Measurements from ENCODE around the gene ETNK2. TPM values are rescaled to one million over a fixed set of nuclear protein-coding genes. Genes with fewer than 3 reads are reported as not detected.

The ETNK2 gene
- total and polyA plus RNA-seq, 2 of the 13 experiments (the other 11 are each of a cell fraction or from before 2014, with no cell fraction given) = 15.5 to 42.8 TPM

- TF ChIP-seq ZNF776 (CRISPR knock-in tag; IDR thresholded peaks at IDR 0.05) (no peak), HOXA5 (CRISPR knock-in tag; IDR thresholded peaks at IDR 0.05) (no peak), SUZ12 (IDR thresholded peaks at IDR 0.05; ENCODE audit: low read depth, low read length) (no peak), PREB (CRISPR knock-in tag; IDR thresholded peaks at IDR 0.05) (no peak), MYC (CRISPR knock-in tag; IDR thresholded peaks at IDR 0.05; ENCODE audit: borderline replicate concordance) (no peak; the same call in 1 of the 2 replicates), THRA (CRISPR knock-in tag; IDR thresholded peaks at IDR 0.05; ENCODE audit: borderline replicate concordance) (peak; percentile 91), RXRB (CRISPR knock-in tag; IDR thresholded peaks at IDR 0.05; ENCODE audit: borderline replicate concordance) (peak; percentile 83), ZNF766 (CRISPR knock-in tag; IDR thresholded peaks at IDR 0.05; ENCODE audit: borderline replicate concordance) (no peak), SIX4 (CRISPR knock-in tag; IDR thresholded peaks at IDR 0.05) (peak; percentile 63; the same call in 1 of the 2 replicates), ZNF841 (CRISPR knock-in tag; IDR thresholded peaks at IDR 0.05; ENCODE audit: borderline replicate concordance) (no peak), DMTF1 (CRISPR knock-in tag; IDR thresholded peaks at IDR 0.05) (no peak), ZNF687 (CRISPR knock-in tag; IDR thresholded peaks at IDR 0.05) (peak; percentile 13; the same call in 1 of the 2 replicates), ZNF609 (CRISPR knock-in tag; IDR thresholded peaks at IDR 0.05; ENCODE audit: borderline replicate concordance) (peak; percentile 62; the same call in 1 of the 2 replicates), ZNF33A (CRISPR knock-in tag; IDR thresholded peaks at IDR 0.05; ENCODE audit: borderline replicate concordance) (no peak), SIN3A (IDR thresholded peaks at IDR 0.05; ENCODE audit: borderline replicate concordance, low read depth, low read length) (0 out of 2 replicates have a peak, but pooled peaks have one; percentile 55)
Measured at GRCh38 chr1:204145033-204145504, 6.8 kb downstream of the ETNK2 start (continued).
